CD14-positive monocyte (primary cell): Measurements from ENCODE around the gene RNF111. TPM values are rescaled to one million over a fixed set of nuclear protein-coding genes. Genes with fewer than 3 reads are reported as not detected.
A peak's percentile ranks its signal among the peaks of the same experiment; 100 is the strongest.
"Not testable (repeated sequence)": the region's sequence is repeated elsewhere in the genome, so short reads cannot be mapped to it uniquely, and the experiment has no call there.

Experiments
- DNase-seq, 3 donors: peaks; one replicate each; pipeline ENCODE4 v3.0.0-alpha.2; 2011 to 2022
- H2AFZ ChIP-seq: 2 replicates; pipeline ENCODE4 v1.6.0; 2012; ENCODE audit warnings: mild to moderate bottlenecking, low read depth, low read length, inconsistent platforms; ENCODE audit not compliant: insufficient read depth, poor library complexity, severe bottlenecking
- H3K27ac ChIP-seq, 2 donors: 1 replicate in 1 of 2; 2 replicates in 1 of 2; pipeline ENCODE4 v1.5.1; 2012 to 2013; ENCODE audit warnings: low read length in 2 of 2, control low read depth in 1 of 2, inconsistent platforms in 1 of 2, low read depth in 1 of 2, mild to moderate bottlenecking in 1 of 2
- H3K27me3 ChIP-seq, 2 donors: one replicate each; pipeline versions ENCODE4 v1.6.0 to v1.6.1; 2011 to 2013; ENCODE audit warnings: low read length in 2 of 2; ENCODE audit not compliant: control insufficient read depth in 2 of 2, insufficient read depth in 2 of 2
- H3K36me3 ChIP-seq, 2 donors: replicated peaks in 1 of 2; 1 replicate in 1 of 2; 2 replicates in 1 of 2; pipeline versions ENCODE4 v1.5.1 to v1.6.1; 2012 to 2013; ENCODE audit warnings: low read length in 2 of 2, control low read depth in 1 of 2, inconsistent platforms in 1 of 2, mild to moderate bottlenecking in 1 of 2; ENCODE audit not compliant: insufficient read depth in 2 of 2, control insufficient read depth in 1 of 2
- H3K4me1 ChIP-seq, 2 donors: 1 replicate in 1 of 2; 2 replicates in 1 of 2; pipeline versions ENCODE4 v1.5.1 to v1.6.1; 2012 to 2013; ENCODE audit warnings: low read length in 2 of 2, control low read depth in 1 of 2, inconsistent platforms in 1 of 2, mild to moderate bottlenecking in 1 of 2, moderate library complexity in 1 of 2; ENCODE audit not compliant: insufficient read depth in 2 of 2, control insufficient read depth in 1 of 2
- H3K4me2 ChIP-seq: replicated peaks from 2 replicates; pipeline ENCODE3; 2012; ENCODE audit warnings: low read length, moderate library complexity, mild to moderate bottlenecking; ENCODE audit not compliant: poor library complexity, severe bottlenecking; ENCODE audit errors: extremely low read depth
- H3K4me3 ChIP-seq, 3 experiments: fragments of 200-600 bp in 1 of 3; sonication (generic) in 1 of 3; replicated peaks in 1 of 3; 1 replicate in 2 of 3; 2 replicates in 1 of 3; pipeline ENCODE4 v1.5.1; 2011 to 2013; ENCODE audit warnings: low read length in 3 of 3, mild to moderate bottlenecking in 3 of 3, control low read depth in 2 of 3, low read depth in 2 of 3, inconsistent platforms in 1 of 3, moderate library complexity in 1 of 3
- H3K79me2 ChIP-seq: 2 replicates; pipeline ENCODE4 v1.6.0; 2012; ENCODE audit warnings: mild to moderate bottlenecking, control low read depth, inconsistent platforms, low read length, moderate library complexity; ENCODE audit not compliant: insufficient read depth
- H3K9ac ChIP-seq: 2 replicates; pipeline ENCODE4 v1.6.0; 2017; ENCODE audit warnings: low read length, mild to moderate bottlenecking; ENCODE audit not compliant: insufficient read depth, poor library complexity, severe bottlenecking
- H3K9me3 ChIP-seq, 2 donors: replicated peaks in 1 of 2; 1 replicate in 1 of 2; 2 replicates in 1 of 2; pipeline versions ENCODE4 v1.5.1 to v1.6.1; 2012 to 2013; ENCODE audit warnings: low read length in 2 of 2, control low read depth in 1 of 2; ENCODE audit not compliant: control insufficient read depth in 1 of 2, insufficient read depth in 1 of 2
- H4K20me1 ChIP-seq: 2 replicates; pipeline ENCODE4 v1.6.0; 2012; ENCODE audit warnings: mild to moderate bottlenecking, low read length, control low read depth, moderate library complexity; ENCODE audit not compliant: insufficient read depth
- H3K27ac Mint-ChIP-seq, 7 donors: one replicate each; pipeline ENCODE4 v1.8.0; 2020; ENCODE audit warnings: mild to moderate bottlenecking in 7 of 7, mixed read lengths in 7 of 7, moderate library complexity in 6 of 7, inconsistent platforms in 2 of 7
- H3K27me3 Mint-ChIP-seq, 3 donors: one replicate each; pipeline ENCODE4 v1.8.0; 2021 to 2022; ENCODE audit warnings: low read depth in 3 of 3, mild to moderate bottlenecking in 3 of 3, mixed read lengths in 3 of 3, moderate library complexity in 3 of 3, inconsistent platforms in 1 of 3
- H3K36me3 Mint-ChIP-seq, 2 donors: one replicate each; pipeline ENCODE4 v1.8.0; 2020; ENCODE audit warnings: mixed read lengths in 2 of 2, inconsistent platforms in 1 of 2, mild to moderate bottlenecking in 1 of 2
- H3K4me1 Mint-ChIP-seq: one replicate; pipeline ENCODE4 v1.8.0; 2020; ENCODE audit warnings: mild to moderate bottlenecking, mixed read lengths
- H3K4me3 Mint-ChIP-seq, 2 donors: one replicate each; pipeline ENCODE4 v1.8.0; 2020; ENCODE audit warnings: mild to moderate bottlenecking in 2 of 2, mixed read lengths in 2 of 2, moderate library complexity in 1 of 2
- H3K9me3 Mint-ChIP-seq, 7 donors: one replicate each; pipeline ENCODE4 v1.8.0; 2020 to 2022; ENCODE audit warnings: mixed read lengths in 7 of 7, mild to moderate bottlenecking in 6 of 7, moderate library complexity in 6 of 7, inconsistent platforms in 2 of 7
- CTCF ChIP-seq: fragments of 200-600 bp; IDR thresholded peaks from one replicate; pipeline ENCODE4 v1.8.0; 2022; ENCODE audit warnings: antibody characterized with exemption, mild to moderate bottlenecking
- WGBS: methylation state at CpG from one replicate; pipeline ENCODE4 v1.1.5; 2013; ENCODE audit warnings: missing lambda C conversion rate; ENCODE audit not compliant: insufficient coverage; 5-methylcytosine and 5-hydroxymethylcytosine counted together
- intact Hi-C, 2 donors: fragments of 100-400 bp; cut with micrococcal nuclease; formaldehyde crosslinking; loops; one replicate each; pipeline versions ENCODE4 v1.15.0 to v1.15.1; 2023
- polyA plus RNA-seq, 3 donors: library from polyadenylated mRNA; depleted of rRNA in 1 of 3; unstranded in 2 of 3; stranded (reverse) in 1 of 3; fragments of 300-500 nt in 2 of 3; fragments of >200 nt in 1 of 3; fragmentation: Illumina TruSeq in 2 of 3; gene quantifications; 1 replicate in 2 of 3; 2 replicates in 1 of 3; pipeline ENCODE4 v1.2.3, GENCODE V29; 2012 to 2021

The RNF111 gene
- polyA plus RNA-seq, 3 donors = 10.2 to 28.0 (median 18.2) TPM

- intact Hi-C loops, H3K4me1 ChIP-seq, H2AFZ ChIP-seq, H3K9me3 Mint-ChIP-seq, H3K4me1 Mint-ChIP-seq, H4K20me1 ChIP-seq, H3K4me3 ChIP-seq, H3K4me3 Mint-ChIP-seq, H3K27me3 ChIP-seq, H3K27ac ChIP-seq, H3K27me3 Mint-ChIP-seq, H3K9me3 ChIP-seq, H3K9ac ChIP-seq, DNase-seq, H3K4me2 ChIP-seq, H3K79me2 ChIP-seq: not testable (repeated sequence)
- WGBS = 93% methylated on average over 3 of the region's 10 CpGs
- peak; percentile 29 for TF ChIP-seq CTCF
- peaks cover 43 to 81% of the 10 kb centered on the region in 2 donors for H3K36me3 ChIP-seq
- peak overlapping the region in 3 of 7 donors; percentile 27 to 65 (median 45) for H3K27ac Mint-ChIP-seq
- H3K36me3 Mint-ChIP-seq = peaks cover 51 to 86% of the 10 kb centered on the region in 2 donors
Measured at GRCh38 chr15:59144594-59144993, 157.1 kb downstream of the RNF111 start.

Other genes with a start within 250 kb of the RNF111 start
- gene ADAM10, start 238.0 kb upstream of the RNF111 start, polyA plus RNA-seq = 100 to 1,000 TPM in 2 of 3 donors, 10 to 100 TPM in 1; 66.0 to 269 (median 149) TPM
- 10 to 100 TPM in 1 of 3 donors, 1 to 10 TPM in 2; 3.4 to 10.9 (median 3.4) TPM for gene MINDY2, start 216.4 kb upstream of the RNF111 start, polyA plus RNA-seq
- 100 to 1,000 TPM in 1 of 3 donors, 10 to 100 TPM in 2; 26.5 to 105 (median 34.3) TPM for gene SLTM, start 54.0 kb upstream of the RNF111 start, polyA plus RNA-seq
- gene CCNB2, start 117.5 kb downstream of the RNF111 start, polyA plus RNA-seq = under 1 TPM; 0.13 to 0.53 (median 0.31) TPM
- not detected for gene LDHAL6B, start 219.2 kb downstream of the RNF111 start, polyA plus RNA-seq